DMS79 (cell line): Measurements from ENCODE around the gene TNNI2.

ENCODE experiments used
- DNase-seq: peaks from one replicate; lab custom pipeline; 2025; lab: John Stamatoyannopoulos, UW

TNNI2 gene

DNA sequence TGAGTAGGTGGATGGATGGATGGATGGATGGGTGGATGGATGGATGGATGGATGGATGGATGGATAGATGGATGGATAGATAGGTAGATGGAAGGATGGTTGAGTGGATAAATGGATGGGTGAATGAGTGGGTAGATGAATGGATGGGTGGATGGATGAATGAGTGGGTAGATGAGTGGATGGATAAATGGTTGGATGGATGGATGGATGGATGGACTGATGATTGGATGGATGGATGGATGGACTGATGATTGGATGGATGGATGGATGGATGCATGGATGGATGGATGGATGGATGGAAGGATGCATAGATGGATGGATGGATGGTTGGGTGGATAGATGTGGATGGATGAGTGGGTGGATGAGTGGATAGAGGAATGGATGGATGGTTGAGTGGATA, 17.2 kb upstream of the TNNI2 start:
- DNase-seq = no peak

- DNase-seq = no peak
Observed at GRCh38 chr11:1822648-1823375, 16.0 kb upstream of the TNNI2 start.

- no peak for DNase-seq
Observed at GRCh38 chr11:1823376-1824220, 15.2 kb upstream of the TNNI2 start.

GRCh38 chr11:1824221-1825038, 14.4 kb upstream of the TNNI2 start:
- DNase-seq = no peak

- DNase-seq = no peak
Observed at GRCh38 chr11:1825039-1825740, 13.6 kb upstream of the TNNI2 start.

DNA sequence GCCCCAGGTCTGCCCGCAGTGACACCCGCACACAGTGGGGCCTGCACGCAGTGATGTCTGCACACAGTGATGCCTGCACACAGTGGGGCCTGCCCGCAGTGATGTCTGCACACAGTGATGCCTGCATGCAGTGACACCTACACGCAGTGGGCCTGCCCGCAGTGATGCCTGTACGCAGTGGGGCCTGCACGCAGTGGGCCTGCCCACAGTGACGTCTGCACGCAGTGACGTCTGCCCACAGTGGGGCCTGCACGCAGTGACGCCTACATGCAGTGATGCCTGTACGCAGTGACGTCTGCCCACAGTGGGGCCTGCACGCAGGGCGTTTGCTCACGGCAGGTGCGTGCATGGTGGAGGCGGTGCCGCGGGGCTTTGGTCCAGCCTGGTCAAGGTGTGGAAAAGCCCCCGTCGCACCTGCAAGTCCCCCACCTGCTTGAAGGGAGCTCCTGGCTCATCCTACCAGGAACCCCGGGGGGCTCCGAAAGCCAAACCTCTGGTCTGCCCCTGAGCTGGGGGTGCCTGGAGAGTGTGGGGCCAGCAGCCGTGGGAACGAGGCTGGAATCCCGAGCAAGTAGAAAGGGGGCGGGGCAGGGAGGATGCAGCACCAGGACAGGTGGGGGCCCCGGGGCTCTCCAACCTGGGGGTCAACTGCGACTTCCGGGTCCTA, 12.9 kb upstream of the TNNI2 start:
- DNase-seq = no peak

DNA sequence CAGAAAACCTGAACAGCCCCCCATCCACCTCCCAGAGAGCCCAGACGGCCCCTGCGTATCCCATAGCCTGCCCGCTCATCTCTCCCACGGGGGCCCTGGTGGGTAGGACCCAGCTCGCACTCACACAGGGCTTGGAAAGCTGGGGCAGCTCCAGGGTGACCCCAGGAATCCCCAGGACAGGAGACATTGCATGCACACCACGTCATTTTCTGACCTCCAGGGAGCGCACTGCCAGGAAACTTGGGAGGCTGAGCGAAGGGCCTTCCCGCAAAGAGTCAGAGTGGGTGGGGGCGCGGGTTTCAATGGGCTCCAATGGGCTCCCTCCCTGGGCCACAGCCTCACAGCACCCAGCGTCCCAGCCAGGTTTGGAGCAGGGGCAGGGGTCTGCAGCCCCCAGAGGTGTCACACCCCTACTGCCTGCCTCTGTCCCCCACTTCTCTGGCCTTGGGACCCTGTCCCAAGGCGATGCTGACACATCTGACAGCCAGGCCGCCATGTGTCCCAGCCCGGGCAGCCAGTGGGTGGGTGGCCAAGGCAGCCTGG, 12.2 kb upstream of the TNNI2 start:
- DNase-seq = no peak

DNA sequence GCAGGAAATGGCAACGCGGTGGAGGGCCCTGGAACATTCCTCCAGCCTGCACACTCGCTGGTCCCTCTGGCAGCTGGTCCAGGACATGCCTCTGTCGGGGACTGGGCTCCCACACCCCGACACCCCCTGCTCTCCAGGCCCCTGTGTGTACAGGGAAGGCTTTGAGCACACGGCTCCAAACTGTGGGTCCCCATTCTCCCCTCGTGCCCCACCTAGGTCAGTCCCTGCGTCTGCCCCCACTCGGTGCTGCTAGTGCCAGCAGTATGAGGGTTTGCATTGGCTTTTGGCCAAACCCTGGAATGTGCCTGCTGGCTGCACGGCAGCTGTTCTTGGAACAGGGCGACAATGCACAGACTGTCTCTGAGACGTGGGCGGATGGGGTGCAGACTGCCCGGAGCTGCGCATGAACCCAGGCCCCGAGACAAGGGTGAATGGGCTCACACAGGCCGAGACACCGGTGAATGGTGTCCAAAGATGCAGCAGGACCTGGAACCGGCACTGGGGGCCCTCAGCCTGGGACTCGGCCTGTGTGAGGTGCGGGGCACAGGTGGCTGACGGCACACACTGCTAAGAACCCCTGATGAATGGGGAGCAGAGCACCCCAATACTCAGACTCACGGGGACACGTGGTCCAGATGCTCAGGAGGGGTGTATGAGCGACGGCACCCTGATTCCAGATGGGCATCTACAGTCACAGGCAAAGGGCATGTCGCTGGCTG, 11.5 kb upstream of the TNNI2 start:
- DNase-seq = peak; percentile 54

DNA sequence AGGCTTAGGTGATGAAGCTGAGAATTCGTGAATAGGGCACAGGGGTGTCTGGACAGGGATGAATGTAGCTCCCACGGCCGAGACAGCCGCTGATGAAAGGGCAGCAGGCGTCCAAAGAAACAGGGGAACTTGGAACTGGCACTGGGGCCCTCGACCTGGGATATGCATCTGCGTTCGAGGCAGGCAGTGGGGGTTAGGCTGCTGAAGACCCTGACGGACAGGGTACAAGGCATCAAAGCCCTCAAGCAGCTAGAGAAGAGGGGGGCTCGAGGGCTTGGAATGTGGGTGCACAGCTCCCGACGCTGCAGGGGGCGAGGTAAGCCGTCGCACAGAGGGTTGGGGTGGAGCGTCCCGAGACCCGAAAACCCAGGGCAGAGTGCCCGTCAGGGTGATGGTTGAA, 10.8 kb upstream of the TNNI2 start:
- DNase-seq = no peak

GRCh38 chr11:1828542-1828941, 10.2 kb upstream of the TNNI2 start:
- DNase-seq = no peak

- DNase-seq = no peak
Observed at GRCh38 chr11:1829039-1829820, 9.6 kb upstream of the TNNI2 start.

DNA sequence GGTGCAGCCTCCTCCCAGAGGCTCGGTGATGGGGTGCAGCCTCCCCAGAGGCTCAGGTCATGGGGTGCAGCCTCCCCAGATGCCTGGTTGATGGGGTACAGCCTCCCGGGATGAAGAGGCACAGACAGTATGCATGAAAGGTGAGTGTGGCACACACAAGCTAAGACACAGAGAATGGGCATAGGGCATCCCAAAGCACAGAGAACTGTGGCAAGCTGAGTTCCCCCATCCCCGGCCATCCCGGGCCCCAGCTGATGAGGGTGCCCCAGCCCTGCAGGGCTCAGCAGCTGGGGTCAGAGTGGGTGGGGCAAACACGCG, 8.8 kb upstream of the TNNI2 start:
- DNase-seq = no peak

- DNase-seq = peak; percentile 20
Observed at GRCh38 chr11:1830322-1831223, 8.2 kb upstream of the TNNI2 start.

DNA sequence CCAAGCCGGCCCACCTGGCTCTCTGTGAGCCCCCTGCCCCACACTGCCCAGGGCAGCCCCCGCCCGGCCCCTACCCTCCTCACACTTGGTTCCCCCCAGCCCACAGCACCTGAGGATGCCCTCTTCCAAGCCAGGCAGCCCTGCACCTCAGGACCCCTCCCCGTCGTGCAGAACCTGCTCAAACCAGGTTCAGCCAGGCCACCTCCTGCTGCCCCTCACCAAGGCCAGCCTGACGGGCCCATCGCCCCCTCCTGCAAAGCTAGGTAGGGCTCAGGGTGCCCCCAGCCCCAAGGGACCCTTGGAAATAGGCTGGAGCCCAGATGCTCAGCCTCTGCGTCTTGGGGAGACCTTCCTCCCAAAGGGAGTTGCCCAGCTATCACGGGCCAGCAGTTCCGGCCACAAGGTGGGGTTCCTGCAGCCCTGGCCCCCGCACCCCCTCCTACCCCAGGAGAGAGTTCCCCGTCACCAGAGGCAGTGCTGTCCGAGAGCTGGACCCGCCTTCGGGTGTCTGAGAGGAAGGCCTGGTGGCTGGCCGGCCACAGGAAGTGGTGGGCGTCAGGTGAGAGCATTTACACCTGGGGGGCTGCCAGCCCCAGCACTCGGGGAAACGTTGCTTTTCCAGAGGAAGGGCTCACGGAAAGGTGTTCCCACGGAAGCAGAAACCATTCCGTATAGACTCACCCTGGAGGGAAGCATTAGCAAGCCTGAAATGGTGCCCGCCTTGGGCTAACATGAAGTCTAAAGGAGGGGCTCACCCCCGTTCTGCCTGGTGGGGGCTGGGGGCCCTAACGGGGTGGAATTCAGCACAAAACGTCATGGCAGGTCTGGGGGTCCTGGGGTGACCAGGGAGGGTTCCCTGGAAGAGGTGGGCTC, 7.2 kb upstream of the TNNI2 start:
- no peak for DNase-seq

DNA sequence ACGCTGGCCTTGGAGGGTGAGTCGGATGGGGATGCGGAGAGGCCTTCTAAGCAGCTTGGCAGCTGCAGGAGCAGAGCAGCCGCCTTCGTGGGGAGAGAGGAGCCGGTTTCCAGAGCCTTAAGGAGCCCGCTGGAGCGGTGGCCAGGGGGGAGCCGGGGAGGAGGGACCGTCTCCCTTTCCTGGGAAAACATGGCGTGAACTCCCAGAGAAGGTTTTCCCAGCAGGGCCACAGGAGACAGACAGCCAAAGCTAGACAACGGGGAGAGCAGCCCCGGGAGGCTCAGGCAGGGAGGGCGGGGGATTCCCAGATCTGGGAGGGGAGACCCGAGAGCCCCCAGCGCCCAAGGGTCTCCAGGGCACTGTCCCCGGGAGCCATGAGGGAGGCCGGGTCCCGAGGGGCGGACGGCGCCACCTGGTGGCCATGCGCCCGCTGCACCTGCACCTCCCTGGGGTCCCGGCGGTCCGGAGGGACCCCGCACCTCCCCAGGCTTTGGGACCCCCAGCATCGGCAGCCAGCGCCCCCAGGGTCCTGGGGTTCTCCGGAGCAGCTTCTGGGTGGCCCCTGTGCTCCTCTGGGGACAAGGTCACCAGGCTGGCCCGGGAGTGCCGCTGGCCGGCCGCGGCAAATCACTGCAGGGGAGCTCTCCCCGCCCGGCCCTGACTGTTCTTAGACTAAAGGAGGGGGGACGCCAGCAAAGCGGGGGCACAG, 6.4 kb upstream of the TNNI2 start:
- DNase-seq = no peak

- no peak for DNase-seq
Observed at GRCh38 chr11:1832920-1833295, 5.9 kb upstream of the TNNI2 start.

- DNase-seq = no peak
Observed at GRCh38 chr11:1834062-1834610, 4.6 kb upstream of the TNNI2 start.
